ENCODE measurements around the gene HECTD3.
"Not testable (repeated sequence)": the region's sequence is repeated elsewhere in the genome, so short reads cannot be mapped to it uniquely, and the experiment has no call there.

GRCh38 chr1:44956077-44956476, 55.0 kb downstream of the HECTD3 start:
- TF ChIP-seq CTCF (optimal IDR thresholded peaks at IDR 0.05 in 1 of 3, IDR thresholded peaks at IDR 0.05 in 1 of 3, conservative IDR thresholded peaks at IDR 0.05 in 1 of 3; ENCODE audit: extremely low read depth in 1 of 3, insufficient read depth in 2 of 3, low read length in 3 of 3); EZH2 (IDR thresholded peaks at IDR 0.05; ENCODE audit: low read length): not testable (repeated sequence)

All from keratinocyte (primary cell).